NCI-H187 (cell line): ENCODE results near the gene SDR42E1.
"Not testable (repeated sequence)": the region's sequence is repeated elsewhere in the genome, so short reads cannot be mapped to it uniquely, and the experiment has no call there.

ENCODE experiments used
- DNase-seq, 2 experiments: peaks; one replicate each; lab custom pipeline; 2025; lab: John Stamatoyannopoulos, UW

Gene SDR42E1

DNA sequence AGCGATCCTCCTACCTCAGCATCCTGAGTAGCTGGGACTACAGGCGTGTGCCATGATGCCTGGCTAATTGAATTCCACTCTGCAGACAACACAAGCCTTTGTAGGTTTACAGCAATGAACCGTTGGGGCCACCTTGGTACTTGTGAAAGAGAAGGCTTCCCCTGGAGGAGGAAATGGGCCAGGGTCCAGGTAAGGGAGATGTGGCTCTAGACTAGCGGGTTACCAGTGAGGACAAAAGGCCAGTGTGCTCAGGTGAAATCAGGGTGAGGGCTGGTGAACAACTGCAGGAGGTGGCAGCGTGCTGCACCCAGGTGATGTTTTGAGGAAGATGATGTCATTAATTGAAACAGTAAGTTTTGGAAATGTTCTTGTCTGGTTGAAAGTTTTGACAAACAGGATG, 6.7 kb downstream of the SDR42E1 start:
- DNase-seq = no peak

DNA sequence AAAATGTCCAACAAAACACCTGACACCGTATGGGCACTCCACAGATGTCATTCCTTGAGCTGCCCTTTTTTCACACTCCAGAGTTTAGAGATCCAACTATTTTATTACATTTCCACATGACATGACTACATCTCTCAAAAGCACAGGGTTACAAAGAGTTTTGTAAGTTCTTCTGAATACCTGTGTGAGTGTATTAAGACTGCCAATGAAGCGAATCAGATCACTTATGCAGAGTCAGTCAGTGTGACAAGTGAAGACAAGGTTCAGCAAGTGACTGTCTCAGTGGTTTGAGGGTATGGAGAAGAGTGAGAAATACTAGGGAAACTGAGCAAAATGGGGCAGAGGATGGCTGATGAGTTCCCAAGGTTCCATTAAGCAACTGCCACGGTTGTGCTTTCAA, 8.4 kb downstream of the SDR42E1 start:
- no peak for DNase-seq

DNA sequence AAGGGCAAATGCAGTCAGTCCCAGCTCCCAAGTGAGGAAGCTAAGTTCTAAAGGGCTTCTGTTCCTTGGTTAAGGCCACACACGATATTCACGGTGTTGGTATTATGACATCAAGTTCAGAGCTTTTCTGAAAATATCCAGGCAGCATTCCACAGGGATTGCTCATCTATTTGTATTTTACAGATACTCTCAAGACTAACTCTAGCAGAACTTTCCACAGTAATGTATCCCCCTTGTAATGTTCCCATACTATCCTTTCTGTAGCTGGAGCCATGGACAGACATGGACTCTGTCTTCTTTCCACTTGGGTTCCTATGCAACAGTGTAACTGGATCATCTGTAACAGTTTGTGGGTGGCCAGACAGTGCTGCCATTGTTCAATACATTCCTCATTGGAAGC, 13.5 kb downstream of the SDR42E1 start:
- DNase-seq = no peak

DNA sequence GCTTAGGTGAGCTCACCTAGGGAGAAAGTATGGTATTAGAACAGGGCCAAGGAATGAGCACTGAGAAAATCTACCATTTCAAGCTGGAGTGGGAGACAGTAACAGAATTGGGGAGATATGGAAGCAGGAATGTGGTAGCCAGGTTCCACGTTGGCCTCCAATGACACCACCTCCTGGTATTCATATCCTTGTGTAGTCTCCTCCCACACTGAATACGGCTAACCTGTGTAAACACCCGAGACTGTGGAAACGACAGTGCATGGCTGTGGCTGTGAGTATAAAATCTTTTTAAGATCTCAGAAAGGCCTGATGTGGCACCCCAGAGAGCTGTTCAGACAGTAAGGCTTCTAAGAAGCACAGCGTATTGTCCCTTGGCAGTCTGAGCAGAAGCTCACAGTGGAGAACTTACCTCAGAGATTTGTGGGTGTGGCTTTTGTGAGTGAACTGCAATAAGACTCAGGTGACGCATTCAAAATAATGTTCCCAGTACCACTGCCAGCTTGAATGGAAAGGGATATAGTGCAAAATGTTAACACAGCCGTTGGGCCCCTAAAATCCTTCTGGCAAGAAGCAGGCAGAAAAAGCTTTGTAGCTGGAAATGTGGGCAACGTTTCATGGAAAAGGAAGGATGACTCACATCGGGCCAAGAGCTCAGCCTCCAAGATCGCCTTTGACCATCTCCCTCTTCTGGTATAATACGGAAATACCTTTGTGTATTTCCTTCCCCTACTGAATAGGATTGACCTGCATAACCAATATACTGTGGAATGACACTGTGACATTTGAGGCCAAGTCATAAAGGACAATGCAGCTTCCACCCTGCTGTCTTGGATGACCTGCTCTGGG, 14.4 kb downstream of the SDR42E1 start:
- no peak for DNase-seq

DNA sequence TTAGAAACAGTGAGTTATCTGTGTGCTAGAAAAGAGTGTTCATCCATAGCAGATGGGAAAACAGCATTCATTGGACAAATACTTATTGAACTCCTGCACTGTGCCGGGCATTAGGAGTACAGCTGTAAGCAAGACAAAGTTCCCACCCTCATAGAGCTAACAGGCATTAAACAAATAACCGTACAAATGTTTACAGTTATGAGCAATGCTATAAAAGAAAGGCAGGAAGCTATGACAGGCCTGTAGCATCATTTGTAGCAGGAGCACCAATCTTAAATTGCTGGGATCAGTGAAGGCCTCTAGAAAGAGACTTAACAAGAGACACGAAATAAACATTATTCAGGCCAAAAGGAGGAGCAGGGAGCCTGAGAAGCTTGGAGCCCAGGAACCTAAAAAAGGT, 15.6 kb downstream of the SDR42E1 start:
- DNase-seq = no peak

DNA sequence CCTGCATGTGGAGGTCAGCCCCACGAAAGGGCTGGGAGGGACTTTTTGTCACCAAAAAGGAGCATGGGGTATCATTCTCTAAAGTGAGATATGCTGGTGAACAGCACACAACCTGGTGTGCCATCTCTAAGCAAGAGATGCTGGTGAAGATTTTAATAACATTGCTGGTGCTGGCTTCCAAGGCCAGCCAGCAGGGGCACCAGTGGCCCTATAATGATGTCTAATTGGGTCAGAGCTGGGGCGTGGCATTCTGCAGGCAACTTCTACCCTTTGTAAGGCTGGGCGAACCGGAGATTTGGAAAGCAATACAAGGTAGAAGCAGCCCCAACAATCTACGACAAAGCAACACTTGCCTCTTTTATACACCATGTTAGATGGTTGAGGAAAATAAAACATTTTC, 16.8 kb downstream of the SDR42E1 start:
- DNase-seq = no peak

DNA sequence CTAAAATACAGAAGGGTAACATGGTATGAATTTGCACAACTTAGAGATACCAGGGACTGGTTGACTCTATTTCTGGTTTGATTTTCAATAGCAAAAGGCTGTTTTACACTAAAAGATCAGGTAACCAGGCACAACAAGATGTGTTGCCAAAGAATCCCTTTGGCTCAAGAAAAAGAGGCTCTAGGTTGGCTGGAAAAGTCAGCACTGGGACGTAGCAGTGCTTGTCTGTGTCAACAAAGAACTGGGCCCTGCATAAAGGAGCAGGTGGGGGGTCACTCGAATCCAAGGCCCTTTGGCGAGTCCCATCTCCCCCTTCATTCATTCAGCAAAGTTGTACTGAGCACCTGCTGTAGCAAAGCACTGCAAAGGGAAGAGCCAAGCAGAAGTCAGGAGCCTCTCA, 18.4 kb downstream of the SDR42E1 start:
- no peak for DNase-seq

DNA sequence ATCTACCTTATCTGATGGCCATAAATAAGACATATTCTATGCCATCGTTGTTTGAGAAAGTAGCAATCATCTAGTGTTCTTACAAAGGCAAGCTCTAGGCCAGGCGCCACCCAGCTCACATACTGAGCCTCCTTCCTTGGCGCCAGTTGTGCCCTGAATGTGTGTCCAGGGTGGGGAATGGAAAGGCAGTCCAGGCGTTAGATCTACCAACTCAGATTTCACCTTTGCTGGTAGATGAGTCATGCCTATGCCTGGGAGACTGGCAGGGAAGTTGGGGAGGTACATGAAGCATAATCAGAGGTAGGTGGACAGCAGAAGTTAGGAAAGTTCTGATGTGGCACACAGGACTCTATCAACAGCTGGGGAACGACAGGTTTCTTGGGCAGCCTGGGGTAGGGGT, 23.6 kb downstream of the SDR42E1 start:
- DNase-seq = no peak

DNA sequence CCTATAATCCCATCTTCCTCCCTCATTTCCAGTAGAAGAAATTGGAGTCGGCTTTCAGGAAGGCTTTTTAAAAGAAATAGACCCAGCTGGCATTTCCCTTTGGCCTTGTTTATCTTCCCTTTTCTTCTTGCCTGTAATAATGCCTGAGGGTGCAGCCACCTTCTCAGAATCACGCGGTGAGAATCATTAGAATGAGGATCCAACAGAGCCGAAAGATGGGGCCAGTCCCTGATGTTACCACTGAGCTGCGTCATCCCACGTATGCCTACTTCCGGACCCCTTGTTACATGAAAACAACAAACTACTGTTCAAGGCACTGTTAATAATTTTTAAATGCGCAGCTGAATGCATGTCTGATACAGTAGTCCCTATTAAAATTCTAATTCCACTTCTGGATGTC, 24.1 kb downstream of the SDR42E1 start:
- DNase-seq = no peak

DNA sequence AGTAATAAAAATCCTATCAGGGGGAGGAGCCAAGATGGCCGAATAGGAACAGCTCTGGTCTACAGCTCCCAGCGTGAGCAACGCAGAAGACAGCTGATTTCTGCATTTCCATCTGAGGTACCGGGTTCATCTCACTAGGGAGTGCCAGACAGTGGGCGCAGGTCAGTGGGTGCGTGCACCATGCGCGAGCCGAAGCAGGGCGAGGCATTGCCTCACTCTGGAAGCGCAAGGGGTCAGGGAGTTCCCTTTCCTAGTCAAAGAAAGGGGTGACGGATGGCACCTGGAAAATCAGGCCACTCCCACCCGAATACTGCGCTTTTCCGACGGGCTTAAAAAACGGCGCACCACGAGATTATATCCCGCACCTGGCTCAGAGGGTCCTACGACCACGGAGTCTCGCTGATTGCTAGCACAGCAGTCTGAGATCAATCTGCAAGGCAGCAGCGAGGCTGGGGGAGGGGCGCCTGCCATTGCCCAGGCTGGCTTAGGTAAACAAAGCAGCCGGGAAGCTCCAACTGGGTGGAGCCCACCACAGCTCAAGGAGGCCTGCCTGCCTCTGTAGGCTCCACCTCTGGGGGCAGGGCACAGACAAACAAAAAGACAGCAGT, 33.8 kb downstream of the SDR42E1 start:
- not testable (repeated sequence) for DNase-seq

DNA sequence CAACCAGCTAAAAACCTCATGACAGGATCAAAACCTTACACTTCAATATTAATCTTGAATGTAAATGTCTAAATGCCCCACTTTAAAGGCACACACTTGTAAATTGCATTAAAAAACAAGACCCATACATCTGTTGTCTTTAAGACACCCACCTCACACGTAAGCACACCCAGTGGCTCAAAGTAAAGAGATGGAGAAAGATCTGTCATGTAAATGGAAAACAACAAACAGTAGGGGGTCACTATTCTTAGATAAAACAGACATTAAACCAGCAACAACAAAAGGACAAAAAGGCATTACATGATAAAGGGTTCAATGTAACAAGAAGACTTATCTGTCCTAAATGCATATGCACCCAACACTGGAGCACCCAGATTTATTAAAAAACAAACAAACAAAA, 35.6 kb downstream of the SDR42E1 start:
- DNase-seq = no peak

DNA sequence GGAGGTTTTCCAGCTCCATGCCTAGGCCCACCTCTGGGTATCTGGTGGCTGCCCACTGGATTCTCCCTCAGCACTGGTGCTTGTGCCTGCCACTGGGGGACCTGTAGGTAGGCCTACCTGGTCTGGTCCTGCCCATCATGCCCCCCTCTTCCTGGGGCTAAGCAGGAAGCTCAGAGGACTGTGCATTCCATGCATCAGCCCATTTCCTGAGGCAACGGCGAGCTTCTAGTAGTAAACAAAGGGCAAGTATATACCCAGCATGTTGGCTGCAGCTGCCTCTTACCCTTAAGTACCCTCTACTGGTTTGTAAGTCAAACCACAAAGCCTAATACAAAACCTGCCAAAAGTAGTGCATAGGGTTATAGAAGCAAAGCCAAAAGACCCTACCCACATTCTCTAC, 37.5 kb downstream of the SDR42E1 start:
- no peak for DNase-seq

DNA sequence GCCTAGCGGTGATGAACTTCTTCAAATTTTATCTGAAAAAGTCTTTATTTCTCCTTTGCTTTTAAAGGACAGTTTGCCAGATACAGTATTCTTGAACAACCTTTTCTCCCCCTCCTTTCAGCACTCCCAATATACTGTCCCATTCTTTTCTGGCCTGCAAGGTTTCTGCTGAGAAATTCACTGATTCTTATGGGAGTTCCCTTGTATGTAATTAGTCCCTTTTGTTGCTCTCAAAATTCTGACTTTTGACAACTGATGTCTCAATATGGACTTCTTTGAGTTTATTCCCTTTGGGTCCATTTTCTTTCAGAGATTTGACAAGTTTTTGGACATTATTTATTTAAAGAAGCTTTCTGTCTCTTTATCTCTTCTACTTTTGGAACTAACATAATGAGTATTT, 39.4 kb downstream of the SDR42E1 start:
- no peak for DNase-seq

DNA sequence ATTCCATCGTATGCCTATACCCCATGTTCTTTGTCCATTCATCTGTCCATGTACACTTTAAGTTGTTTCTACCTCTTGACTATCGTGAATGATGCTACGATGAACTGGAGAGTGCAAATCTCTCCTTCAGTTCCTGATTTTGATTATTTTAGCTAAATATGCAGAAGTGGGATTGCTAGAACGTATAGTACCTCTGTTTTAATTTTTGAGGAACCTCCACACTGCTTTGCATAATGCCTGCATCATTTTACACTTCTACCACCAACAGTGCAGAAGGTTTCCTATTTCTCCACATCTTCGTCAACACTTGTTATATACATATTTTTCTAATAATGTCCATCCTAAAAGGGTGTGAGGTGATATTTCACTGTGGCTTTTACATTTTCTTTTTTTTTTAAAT, 43.9 kb downstream of the SDR42E1 start:
- no peak for DNase-seq

DNA sequence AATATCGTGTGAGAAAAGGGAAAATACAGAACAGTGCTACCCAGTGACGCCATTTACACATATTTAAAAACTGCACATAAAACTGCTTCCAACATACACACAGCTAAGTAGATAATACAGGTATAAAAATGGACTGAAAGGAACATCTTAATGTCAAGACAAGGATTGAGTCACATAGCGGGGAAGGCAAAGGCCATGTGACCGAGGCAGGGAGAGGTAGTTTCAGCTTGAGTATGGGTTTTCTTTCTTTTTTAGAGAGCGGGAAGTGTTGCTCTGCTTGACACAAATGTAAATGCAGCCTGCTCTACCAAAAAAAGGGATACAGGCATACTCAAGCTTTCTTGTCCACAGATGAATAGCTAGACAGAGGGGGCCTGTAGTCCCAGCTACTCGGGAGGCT, 46.5 kb downstream of the SDR42E1 start:
- no peak for DNase-seq

DNA sequence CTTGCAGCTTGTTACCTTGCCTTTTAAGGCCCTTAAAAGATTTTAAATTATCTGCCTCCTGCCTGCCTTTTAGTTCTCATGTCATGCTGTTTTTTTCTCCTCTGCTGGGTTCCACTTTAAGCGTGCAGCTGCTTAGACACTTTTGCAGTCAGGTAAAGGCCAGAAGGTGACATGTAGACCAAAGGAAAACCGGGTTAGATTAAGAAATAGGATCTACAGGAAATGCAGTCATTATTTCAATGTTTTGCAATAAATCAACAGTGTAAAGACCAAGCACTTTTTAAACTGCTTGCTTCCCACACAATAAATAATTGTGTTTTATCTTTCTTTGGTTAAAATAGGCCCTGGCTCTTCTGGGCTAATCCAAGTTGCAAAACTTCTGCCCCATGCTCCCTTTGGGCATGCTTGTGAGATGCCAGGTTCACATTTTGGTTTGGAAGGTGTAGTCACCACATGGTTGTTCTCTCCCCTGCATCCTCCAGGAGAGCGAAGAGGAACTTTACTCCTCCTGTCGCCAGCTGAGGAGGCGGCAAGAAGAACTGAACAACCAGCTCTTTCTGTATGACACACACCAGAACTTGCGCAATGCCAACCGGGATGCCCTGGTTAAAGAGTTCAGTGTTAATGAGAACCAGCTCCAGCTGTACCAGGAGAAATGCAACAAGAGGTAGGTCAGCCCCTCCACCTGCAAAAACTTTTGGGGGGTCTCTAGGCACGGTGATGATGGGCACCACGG, 54.9 kb downstream of the SDR42E1 start:
- DNase-seq = no peak

DNA sequence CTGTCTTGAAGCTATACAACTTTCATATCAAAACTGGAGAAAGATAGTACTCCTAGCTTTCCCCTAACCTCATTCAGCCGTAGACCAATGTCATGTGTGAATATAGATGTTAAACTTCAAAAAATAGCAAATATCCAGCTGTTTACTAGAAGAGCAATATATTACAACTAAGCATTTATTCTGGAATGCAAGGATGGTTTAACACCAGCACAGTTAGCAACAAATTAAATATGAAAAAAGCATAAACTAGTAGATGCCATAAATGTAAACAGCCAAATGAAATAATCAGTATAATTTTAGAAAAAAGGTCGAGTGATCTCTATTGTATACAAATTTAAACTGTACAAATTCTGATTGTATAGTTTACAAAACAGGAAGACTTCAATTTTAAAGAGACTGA, 59.7 kb downstream of the SDR42E1 start:
- DNase-seq = no peak

DNA sequence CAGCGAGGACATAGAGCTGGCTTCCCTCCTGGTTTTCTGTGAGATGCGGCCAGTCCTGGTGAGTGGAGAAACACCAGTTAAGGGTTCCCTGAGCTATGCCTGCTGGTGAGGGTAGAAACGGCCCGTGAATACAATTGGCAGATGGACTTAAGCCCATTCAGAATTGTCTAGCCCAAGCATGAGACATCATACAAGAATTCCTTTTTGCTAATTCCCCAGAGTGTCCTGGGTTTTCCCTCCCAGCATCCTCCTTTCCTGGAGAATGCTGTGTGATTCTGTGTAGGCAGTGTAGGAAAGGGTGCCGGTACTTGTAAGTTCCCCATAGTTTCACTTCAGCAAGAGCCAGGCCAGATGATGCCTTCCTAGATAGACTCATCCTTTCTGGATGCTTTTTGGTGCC, 65.1 kb downstream of the SDR42E1 start:
- no peak for DNase-seq

DNA sequence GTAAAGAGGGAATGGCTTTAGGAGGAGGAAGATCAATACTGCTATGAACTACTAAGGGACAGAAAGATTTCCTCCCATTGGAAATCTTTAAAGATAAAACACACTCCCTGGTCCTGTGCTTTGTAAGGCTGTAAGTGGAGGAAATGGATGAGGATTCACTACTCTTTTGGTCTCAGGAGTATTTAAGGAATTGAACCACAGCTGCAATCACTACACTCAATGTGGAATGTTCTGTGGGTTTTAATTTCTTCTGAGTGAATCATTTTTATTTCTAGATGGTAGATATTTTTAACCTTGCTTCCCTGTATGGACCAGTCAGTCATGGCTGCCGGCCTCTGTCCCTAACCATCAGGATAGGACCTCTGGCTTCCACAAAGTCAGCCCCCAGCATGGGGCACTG, 65.6 kb downstream of the SDR42E1 start:
- DNase-seq = no peak

DNA sequence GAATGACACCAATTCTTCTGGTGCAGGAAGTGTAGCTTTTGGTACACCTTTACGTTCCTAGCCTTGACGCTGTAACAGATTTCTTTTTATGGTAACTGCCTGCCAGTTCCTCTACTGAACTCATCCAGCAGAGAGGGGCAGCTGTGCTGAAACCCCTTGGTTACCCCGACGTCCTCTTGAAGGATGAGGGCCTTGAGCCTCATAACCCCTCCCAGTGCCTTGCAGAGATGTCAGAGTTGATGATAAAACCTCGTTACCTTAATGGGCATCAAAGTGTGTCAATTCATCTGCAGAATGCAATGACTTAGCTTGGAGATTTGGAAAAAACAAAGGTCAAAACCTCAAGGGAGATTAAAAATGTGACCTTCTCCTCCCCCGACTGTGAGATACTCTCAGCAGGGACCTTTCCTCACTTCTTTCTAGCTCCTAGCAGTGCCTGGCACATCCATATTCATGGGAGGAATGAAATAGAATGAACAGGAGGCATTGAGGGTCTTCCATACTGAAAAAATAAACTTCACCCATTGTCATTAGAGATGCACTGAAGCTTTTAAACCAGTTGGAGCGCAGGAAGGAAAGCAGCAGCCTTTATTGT, 69.2 kb downstream of the SDR42E1 start:
- DNase-seq = no peak

DNA sequence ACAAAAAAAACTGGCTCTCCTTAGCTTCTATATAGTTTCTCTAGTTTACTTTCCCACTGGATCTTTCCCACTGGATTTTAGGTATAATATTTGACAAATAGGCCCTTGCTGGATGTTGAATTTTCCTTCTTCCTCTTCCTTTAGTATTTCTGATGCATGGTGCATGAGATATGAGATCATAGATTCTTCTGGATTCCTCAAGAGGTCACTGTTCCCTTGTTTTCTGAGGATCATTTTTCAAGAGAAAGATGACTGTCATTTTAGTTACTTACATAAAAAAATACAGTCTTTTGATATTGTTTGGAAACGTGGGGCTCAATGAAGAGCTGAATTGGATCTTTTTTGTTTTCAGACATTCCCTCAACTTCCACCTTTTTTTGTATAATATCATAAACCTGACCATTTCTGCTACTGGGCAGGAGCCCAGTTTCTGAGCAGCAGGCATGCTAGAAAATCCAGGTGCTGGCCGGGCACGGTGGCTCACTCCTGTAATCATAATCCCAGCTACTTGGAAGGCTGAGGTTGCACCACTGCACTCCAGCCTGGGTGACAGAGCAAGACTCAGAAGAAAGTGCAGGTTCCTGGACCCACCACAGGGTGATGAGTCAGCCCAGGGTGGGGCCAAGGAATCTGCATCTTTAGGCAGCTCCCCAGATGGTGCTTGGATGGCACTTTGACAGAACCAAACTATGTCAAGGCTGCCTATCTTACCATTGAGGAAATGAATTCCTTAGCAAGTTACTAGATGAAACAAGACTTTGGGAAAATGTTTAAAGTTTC, 70.3 kb downstream of the SDR42E1 start:
- no peak for DNase-seq
